ENCODE data around the gene EPB41L5.
"Not testable (repeated sequence)": the region's sequence is repeated elsewhere in the genome, so short reads cannot be mapped to it uniquely, and the experiment has no call there.

Gene EPB41L5

DNA sequence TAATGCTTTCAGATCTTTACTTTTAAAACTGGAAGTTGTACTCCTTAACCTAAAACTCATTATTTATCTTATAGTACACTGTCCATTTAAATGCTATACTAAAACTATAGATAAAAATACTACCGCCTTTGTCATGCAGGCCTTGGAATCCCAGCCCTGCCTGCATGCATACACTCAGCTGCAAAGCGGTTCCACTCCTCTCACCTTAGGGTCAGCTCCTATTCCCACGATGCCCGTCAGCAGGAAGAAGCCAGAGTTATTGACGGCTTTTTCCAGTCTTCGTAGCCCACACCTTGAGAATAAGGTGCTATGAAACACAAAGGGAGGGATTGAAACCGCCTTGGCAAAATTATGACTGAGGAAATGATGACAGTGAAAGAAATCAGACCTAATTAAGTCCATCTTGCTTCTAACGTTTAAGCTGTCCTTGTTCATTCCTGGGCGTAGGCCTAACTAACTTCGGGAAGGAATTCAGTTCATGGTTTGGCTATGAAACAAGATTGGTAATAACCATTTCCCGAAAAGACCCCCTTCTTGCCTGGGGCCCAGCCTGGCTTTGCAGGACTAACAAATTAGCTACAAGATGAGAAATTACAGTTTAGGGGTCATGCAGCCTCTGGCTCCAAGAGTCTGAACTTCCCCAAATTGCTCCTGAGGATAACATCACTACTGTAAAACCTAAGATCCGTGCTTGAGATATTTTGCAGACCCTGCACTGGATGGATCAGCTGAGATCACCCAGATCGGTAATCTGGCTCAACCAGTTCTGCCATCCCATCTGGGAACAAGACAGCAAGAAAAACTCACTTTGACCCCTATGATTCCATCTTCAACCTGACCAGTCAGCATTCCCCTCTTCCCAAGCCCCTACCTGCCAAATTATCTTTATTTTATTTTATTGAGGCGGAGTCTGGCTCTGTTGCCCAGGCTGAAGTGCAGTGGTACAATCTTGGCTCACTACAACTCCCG lies 17.1 kb downstream of the EPB41L5 start:
- DNase-seq (ENCODE audit: low read depth) = no peak

DNA sequence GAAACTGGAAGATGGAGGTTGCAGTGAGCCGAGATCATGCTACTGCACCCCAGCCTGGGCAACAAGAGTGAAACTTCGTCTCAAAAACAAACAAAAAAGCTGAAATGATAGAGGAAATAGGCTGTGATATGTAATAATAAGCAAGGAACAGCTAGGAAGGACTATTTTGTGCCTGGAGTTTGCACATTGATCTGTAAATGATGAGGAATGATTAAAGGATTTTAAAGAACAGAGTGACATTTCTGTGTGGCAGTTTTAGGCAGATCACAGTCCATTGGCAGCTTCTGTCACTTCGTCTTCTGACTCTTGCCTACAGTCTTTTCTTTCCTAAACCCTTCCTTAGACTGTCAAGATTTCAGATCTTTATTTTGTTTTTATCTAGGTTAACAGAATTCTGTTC lies 19.4 kb downstream of the EPB41L5 start:
- DNase-seq (ENCODE audit: low read depth) = no peak

GRCh38 chr2:120034027-120034426 lies 21.1 kb downstream of the EPB41L5 start:
- DNase-seq (ENCODE audit: low read depth) = no peak

GRCh38 chr2:120034621-120035020 lies 21.7 kb downstream of the EPB41L5 start:
- DNase-seq (ENCODE audit: low read depth) = no peak

DNA sequence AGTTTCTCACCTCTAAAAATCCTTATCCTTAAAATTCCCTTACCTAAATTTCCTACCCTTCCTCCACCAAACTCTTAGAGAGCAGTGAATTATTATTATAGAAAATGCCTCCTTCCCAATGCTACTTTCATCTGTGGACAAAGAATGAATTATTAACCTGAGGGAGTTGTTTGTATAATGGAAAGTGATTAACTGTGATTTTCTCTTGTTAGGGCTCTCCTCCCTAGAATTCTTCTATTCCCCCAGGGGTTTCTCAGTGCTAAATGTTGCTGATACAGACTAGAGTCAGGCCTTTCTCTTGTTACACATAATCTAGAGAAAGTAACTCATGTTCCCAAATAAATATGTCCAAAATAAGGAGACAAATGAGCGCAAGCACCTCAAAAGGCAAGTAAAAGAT lies 23.3 kb downstream of the EPB41L5 start:
- DNase-seq (ENCODE audit: low read depth) = no peak

- no peak for DNase-seq (ENCODE audit: low read depth)
Measured at GRCh38 chr2:120037995-120038541, 25.2 kb downstream of the EPB41L5 start.

DNA sequence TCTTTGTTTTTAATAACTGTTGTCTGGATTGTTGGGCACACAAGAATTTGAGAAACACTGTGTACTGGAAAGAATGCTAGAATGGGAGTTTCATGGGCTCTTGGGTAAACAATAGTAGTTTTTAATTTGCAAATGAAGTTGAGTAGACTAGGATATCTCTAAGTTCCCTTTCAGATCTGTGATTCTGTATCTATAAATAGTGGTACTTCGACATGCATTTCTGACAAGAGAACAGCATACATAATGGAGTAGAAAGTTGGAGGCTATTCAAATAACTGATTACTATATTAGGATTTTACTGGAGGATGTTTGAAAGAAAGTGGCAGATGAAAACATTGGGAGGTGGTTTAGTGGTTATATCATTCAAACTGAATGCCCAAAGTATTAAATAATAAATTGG lies 29.5 kb downstream of the EPB41L5 start:
- DNase-seq (ENCODE audit: low read depth) = no peak

GRCh38 chr2:120044336-120044735 lies 31.5 kb downstream of the EPB41L5 start:
- DNase-seq (ENCODE audit: low read depth) = no peak

- not testable (repeated sequence) for DNase-seq (ENCODE audit: low read depth)
Measured at GRCh38 chr2:120045775-120046174, 32.9 kb downstream of the EPB41L5 start.

GRCh38 chr2:120046252-120046651 lies 33.4 kb downstream of the EPB41L5 start:
- not testable (repeated sequence) for DNase-seq (ENCODE audit: low read depth)

DNA sequence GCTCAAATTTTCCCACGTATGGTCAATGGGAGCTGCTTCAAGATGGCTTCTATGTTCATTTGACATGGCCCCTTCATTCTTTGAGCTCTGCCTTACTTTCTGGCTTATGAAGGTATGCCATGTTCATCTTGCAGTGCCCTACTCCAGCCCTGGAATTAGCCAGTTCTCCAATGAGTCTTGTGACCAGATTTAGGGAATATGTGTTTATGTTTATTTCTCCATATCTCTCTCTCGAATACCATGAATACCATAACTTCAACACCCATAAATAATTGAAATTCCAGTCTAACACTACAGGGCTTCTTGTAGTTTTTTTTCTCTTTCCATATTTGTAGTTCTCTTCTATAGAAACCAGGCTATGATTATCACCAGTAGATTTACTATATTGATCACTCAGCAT lies 39.7 kb downstream of the EPB41L5 start:
- DNase-seq (ENCODE audit: low read depth) = no peak

DNA sequence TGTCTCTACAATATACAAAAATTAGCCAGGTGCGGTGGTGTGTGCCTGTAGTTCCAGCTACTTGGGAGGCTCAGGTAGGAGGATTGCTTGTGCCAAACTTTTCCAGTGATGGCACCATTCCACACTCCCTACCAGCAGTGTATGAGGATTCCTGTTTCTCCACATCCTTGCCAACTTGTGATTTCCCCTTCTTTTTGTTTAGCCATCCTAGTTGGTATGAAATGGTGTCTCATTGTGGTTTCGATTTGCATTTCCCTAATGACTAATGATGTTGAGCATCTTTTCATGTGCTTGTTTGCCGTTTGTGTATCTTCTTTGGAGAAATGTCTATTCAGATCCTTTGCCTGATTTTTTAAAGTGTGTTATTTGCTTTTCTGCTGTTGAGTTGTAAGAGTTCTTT lies 41.0 kb downstream of the EPB41L5 start:
- DNase-seq (ENCODE audit: low read depth) = no peak

GRCh38 chr2:120059483-120059882 lies 46.6 kb downstream of the EPB41L5 start:
- no peak for DNase-seq (ENCODE audit: low read depth)

DNA sequence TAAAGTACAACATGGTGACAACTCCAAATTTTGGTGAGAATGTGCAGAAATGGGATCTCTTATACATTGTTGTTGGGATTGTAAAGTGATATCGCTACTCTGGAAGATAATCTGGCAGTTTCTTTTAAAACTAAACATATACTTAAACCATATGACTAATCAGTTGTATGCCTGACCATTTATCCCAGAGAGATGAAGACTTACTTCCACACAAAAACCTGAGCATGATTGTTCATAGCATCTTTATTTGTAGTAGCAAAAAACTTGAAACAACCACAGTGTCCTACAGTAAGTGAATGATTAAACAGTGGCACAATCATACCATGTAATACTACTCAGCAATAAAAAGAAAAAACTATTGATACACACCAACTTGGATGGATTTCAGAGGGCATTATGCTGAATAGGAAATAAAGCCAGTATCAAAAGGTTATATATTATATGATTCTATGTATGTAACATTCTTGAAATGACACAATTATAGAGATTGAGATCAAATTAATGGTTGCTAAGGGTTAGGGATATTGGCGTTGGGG lies 47.3 kb downstream of the EPB41L5 start:
- no peak for DNase-seq (ENCODE audit: low read depth)

GRCh38 chr2:120064664-120065063 lies 51.8 kb downstream of the EPB41L5 start:
- no peak for DNase-seq (ENCODE audit: low read depth)

GRCh38 chr2:120066800-120067547 lies 54.1 kb downstream of the EPB41L5 start:
- DNase-seq (ENCODE audit: low read depth) = no peak

DNA sequence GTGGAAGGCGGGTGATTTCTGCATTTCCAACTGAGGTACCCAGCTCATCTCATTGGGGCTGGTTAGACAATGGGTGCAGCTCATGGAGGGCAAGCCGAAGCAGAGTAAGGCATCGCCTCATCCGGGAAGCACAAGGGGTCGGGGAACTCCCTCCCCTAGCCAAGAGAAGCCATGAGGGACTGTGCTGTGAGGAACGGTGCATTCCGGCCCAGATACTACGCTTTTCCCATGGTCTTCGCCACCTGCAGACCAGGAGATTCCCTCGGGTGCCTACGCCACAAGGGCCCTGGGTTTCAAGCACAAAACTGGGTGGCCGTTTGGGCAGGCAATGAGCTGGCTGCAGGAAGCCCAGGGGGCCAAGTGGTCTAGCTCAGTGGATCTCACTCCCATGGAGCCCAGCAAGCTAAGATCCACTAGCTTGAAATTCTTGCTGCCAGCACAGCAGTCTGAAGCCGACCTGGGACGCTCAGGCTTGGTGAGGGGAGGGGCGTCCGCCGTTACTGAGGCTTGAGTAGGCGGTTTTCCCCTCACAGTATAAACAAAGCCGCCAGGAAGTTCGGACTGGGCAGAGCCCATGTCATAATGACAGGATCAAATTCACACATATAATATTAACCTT lies 55.3 kb downstream of the EPB41L5 start:
- not testable (repeated sequence) for DNase-seq (ENCODE audit: low read depth)

DNA sequence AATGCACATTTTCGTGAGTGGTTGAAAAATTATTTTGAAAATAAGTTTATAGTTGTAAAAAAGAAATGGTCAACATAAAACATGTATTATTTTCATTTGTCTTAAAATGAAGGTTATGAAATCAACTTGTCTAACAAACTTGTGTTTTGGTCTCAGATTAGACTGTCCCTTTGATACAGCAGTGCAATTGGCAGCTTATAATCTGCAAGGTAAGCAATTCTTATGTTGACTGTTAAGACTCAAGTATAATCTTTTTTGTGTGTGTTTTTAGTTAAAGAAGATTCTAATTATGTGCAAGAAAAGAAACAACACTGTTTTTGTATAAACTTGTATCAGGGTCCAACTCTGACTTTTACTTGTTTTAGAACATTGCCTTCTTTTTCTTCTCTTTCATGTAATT lies 62.7 kb downstream of the EPB41L5 start:
- DNase-seq (ENCODE audit: low read depth) = no peak

DNA sequence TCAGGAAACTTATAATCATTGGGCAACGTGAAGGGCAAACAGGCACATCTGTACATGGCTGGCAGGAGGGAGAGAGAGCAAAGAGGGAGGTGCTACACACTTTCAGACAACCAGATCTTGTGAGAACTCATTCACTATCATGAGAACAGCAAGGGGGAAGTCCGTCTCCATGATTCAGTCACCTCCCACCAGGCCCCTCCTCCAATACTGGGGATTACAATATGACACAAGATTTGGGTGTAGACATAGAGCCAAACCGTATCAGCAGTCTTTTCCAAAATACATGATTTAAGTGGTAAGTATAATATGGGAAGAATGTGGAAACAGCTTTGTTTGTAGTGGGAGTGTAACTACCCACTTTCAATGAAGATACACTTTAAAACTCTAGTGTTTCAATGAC lies 65.0 kb downstream of the EPB41L5 start:
- DNase-seq (ENCODE audit: low read depth) = no peak

- DNase-seq (ENCODE audit: low read depth) = no peak
Measured at GRCh38 chr2:120079647-120080046, 66.8 kb downstream of the EPB41L5 start.

DNA sequence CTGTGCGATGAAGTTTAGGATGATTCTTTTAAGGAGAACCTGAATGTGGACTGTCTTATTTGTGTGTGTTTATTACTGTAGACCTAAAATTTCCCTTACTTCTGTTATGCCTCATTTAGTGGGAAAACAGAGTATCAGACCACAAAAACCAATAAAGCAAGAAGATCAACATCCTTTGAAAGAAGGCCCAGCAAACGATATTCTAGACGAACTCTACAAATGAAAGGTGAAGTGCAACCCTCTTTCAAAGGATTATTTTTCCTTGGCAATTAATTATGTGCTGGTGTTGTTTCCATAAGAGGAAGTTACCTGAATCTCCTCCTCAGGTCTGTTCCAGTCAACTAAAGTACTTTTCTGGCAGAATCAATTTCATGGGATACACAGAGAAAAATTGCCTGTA lies 78.6 kb downstream of the EPB41L5 start:
- DNase-seq (ENCODE audit: low read depth) = no peak

- DNase-seq (ENCODE audit: low read depth) = no peak
Measured at GRCh38 chr2:120094795-120095194, 81.9 kb downstream of the EPB41L5 start.
